Esophagus (tissue), 2 donors: ENCODE data around the gene AKAP1. TPM values are rescaled to one million over a fixed set of nuclear protein-coding genes. Genes with fewer than 3 reads are reported as not detected.

ENCODE experiments used
- H3K27ac ChIP-seq, 2 donors: one replicate each; pipeline ENCODE4 v1.5.1; 2013; ENCODE audit warnings: low read depth in 2 of 2, mild to moderate bottlenecking in 2 of 2, inconsistent platforms in 1 of 2, low read length in 1 of 2, moderate library complexity in 1 of 2
- H3K27me3 ChIP-seq, 2 donors: one replicate each; pipeline ENCODE4 v1.6.1; 2013; ENCODE audit warnings: low read length in 2 of 2, control low read depth in 1 of 2, mild to moderate bottlenecking in 1 of 2; ENCODE audit not compliant: insufficient read depth in 2 of 2, control insufficient read depth in 1 of 2
- H3K36me3 ChIP-seq, 2 donors: one replicate each; pipeline ENCODE4 v1.6.1; 2013; ENCODE audit warnings: low read length in 1 of 2; ENCODE audit not compliant: control insufficient read depth in 2 of 2, insufficient read depth in 2 of 2
- H3K4me1 ChIP-seq, 2 donors: one replicate each; pipeline ENCODE4 v1.6.1; 2013; ENCODE audit warnings: low read length in 1 of 2; ENCODE audit not compliant: control insufficient read depth in 2 of 2, insufficient read depth in 2 of 2
- H3K4me3 ChIP-seq, 2 donors: one replicate each; pipeline ENCODE4 v1.5.1; 2013; ENCODE audit warnings: low read length in 2 of 2, mild to moderate bottlenecking in 2 of 2, low read depth in 1 of 2, moderate library complexity in 1 of 2
- H3K9me3 ChIP-seq, 2 donors: one replicate each; pipeline ENCODE4 v1.6.1; 2013; ENCODE audit warnings: mild to moderate bottlenecking in 2 of 2, low read depth in 1 of 2, low read length in 1 of 2, moderate library complexity in 1 of 2; ENCODE audit not compliant: control insufficient read depth in 2 of 2, insufficient read depth in 1 of 2
- WGBS, 2 donors: extraction: QIAGEN DNeasy Blood & Tissue Kit; methylation state at CpG; one replicate each; pipeline ENCODE4 v1.1.7; 2013; 5-methylcytosine and 5-hydroxymethylcytosine counted together
- polyA plus RNA-seq, 2 donors: library from polyadenylated mRNA; stranded (reverse); fragments of 200-250 nt; gene quantifications; one replicate each; pipeline ENCODE4 v1.2.3, GENCODE V29; 2013
- donor health status: healthy with polysubstance abuse.
- donor health status: Bipolar disorder and iron deficiency.

Gene AKAP1
- polyA plus RNA-seq, 2 donors, result 15.1 to 27.8 TPM

- 88 to 91% methylated on average over 13 of the region's 13 CpGs for WGBS, 2 donors
- H3K36me3 ChIP-seq, result no peaks in the 10 kb centered on the region
- no peak overlapping the region for H3K4me3 ChIP-seq
- no peaks in the 10 kb centered on the region for H3K27me3 ChIP-seq
- no peak overlapping the region for H3K27ac ChIP-seq
- no peaks in the 10 kb centered on the region for H3K9me3 ChIP-seq
- H3K4me1 ChIP-seq, result no peaks in the 10 kb centered on the region
Observed at GRCh38 chr17:57135026-57135788, 50.2 kb downstream of the AKAP1 start.

- H3K4me3 ChIP-seq, result no peak overlapping the region
- no peaks in the 10 kb centered on the region for H3K9me3 ChIP-seq
- H3K27me3 ChIP-seq, result no peaks in the 10 kb centered on the region
- 59 to 61% methylated on average over 21 of the region's 21 CpGs for WGBS, 2 donors
- no peaks in the 10 kb centered on the region for H3K4me1 ChIP-seq
- no peaks in the 10 kb centered on the region for H3K36me3 ChIP-seq
- H3K27ac ChIP-seq, result no peak overlapping the region
Observed at GRCh38 chr17:57135789-57136291, 50.8 kb downstream of the AKAP1 start.

- Histone ChIP-seq H3K9me3 (no peaks in the 10 kb centered on the region), H3K27me3 (no peaks in the 10 kb centered on the region), H3K4me3 (no peak overlapping the region), H3K36me3 (no peaks in the 10 kb centered on the region), H3K4me1 (no peaks in the 10 kb centered on the region), H3K27ac (no peak overlapping the region)
- 76 to 79% methylated on average over 13 of the region's 13 CpGs for WGBS, 2 donors
Observed at GRCh38 chr17:57136355-57136754, 51.3 kb downstream of the AKAP1 start.

GRCh38 chr17:57138030-57138911 lies 53.2 kb downstream of the AKAP1 start:
- no peak overlapping the region for H3K27ac ChIP-seq

GRCh38 chr17:57138956-57139576 lies 54.0 kb downstream of the AKAP1 start:
- Histone ChIP-seq H3K27ac (no peak overlapping the region), H3K4me3 (no peak overlapping the region), H3K4me1 (no peaks in the 10 kb centered on the region), H3K36me3 (no peaks in the 10 kb centered on the region), H3K9me3 (no peaks in the 10 kb centered on the region), H3K27me3 (no peaks in the 10 kb centered on the region)
- 80% methylated on average over 6 of the region's 6 CpGs for WGBS, 2 donors

More at GRCh38 chr17:57138030-57138911, 53.2 kb downstream of the AKAP1 start:
- 82 to 89% methylated on average over 17 of the region's 17 CpGs for WGBS, 2 donors
- Histone ChIP-seq H3K4me1 (no peaks in the 10 kb centered on the region), H3K4me3 (no peak overlapping the region), H3K36me3 (no peaks in the 10 kb centered on the region), H3K27me3 (no peaks in the 10 kb centered on the region), H3K9me3 (no peaks in the 10 kb centered on the region)

GRCh38 chr17:57140316-57140715 lies 55.3 kb downstream of the AKAP1 start:
- H3K4me3 ChIP-seq, result no peak overlapping the region
- no peaks in the 10 kb centered on the region for H3K36me3 ChIP-seq
- no peaks in the 10 kb centered on the region for H3K27me3 ChIP-seq
- H3K4me1 ChIP-seq, result peaks cover 0 to 3% of the 10 kb centered on the region in 2 donors
- 77 to 83% methylated on average over 8 of the region's 8 CpGs for WGBS, 2 donors
- no peak overlapping the region for H3K27ac ChIP-seq
- H3K9me3 ChIP-seq, result no peaks in the 10 kb centered on the region

GRCh38 chr17:57142925-57143324 lies 57.9 kb downstream of the AKAP1 start:
- WGBS, 2 donors, result 29 to 39% methylated on average over 4 of the region's 4 CpGs
- H3K4me3 ChIP-seq, result no peak overlapping the region
- H3K9me3 ChIP-seq, result no peaks in the 10 kb centered on the region
- peak overlapping the region in 1 of 2 donors; percentile 58 for H3K27ac ChIP-seq
- H3K4me1 ChIP-seq, result peaks cover 0 to 9% of the 10 kb centered on the region in 2 donors
- H3K27me3 ChIP-seq, result no peaks in the 10 kb centered on the region
- no peaks in the 10 kb centered on the region for H3K36me3 ChIP-seq

- Histone ChIP-seq H3K9me3 (no peaks in the 10 kb centered on the region), H3K36me3 (no peaks in the 10 kb centered on the region), H3K27ac (peak overlapping the region in 1 of 2 donors; percentile 58), H3K4me1 (peaks cover 0 to 9% of the 10 kb centered on the region in 2 donors), H3K4me3 (no peak overlapping the region), H3K27me3 (no peaks in the 10 kb centered on the region)
- 54 to 66% methylated on average over 2 of the region's 2 CpGs for WGBS, 2 donors
Observed at GRCh38 chr17:57143361-57143760, 58.3 kb downstream of the AKAP1 start.

GRCh38 chr17:57143919-57144318 lies 58.9 kb downstream of the AKAP1 start:
- WGBS, 2 donors, result 83 to 86% methylated on average over 5 of the region's 5 CpGs
- no peak overlapping the region for H3K27ac ChIP-seq

More at GRCh38 chr17:57143919-57144318, 58.9 kb downstream of the AKAP1 start:
- Histone ChIP-seq H3K27me3 (no peaks in the 10 kb centered on the region), H3K4me1 (peaks cover 0 to 9% of the 10 kb centered on the region in 2 donors), H3K9me3 (no peaks in the 10 kb centered on the region), H3K36me3 (no peaks in the 10 kb centered on the region), H3K4me3 (no peak overlapping the region)
